Endothelial cell of umbilical vein (primary cell): ENCODE measurements around the gene GRID2.

Experiments
- EZH2 ChIP-seq: IDR thresholded peaks from 2 replicates; pipeline ENCODE4 v1.6.1; 2012; ENCODE audit warnings: borderline replicate concordance, low read depth, mild to moderate bottlenecking, moderate library complexity, low read length, inconsistent platforms; ENCODE audit not compliant: severe bottlenecking
- JUN ChIP-seq: IDR thresholded peaks from 2 replicates; pipeline ENCODE4 v1.6.1; 2011; ENCODE audit warnings: borderline replicate concordance, low read depth; ENCODE audit not compliant: insufficient read length, insufficient read depth
- MYC ChIP-seq: IDR thresholded peaks from one replicate; pipeline ENCODE4 v1.6.1; 2011; ENCODE audit warnings: mild to moderate bottlenecking, low read depth, low read length
- POLR2A ChIP-seq: IDR thresholded peaks from 2 replicates; pipeline ENCODE4 v1.6.1; 2012; ENCODE audit warnings: low read depth, mild to moderate bottlenecking, control low read depth, low read length
- POLR2AphosphoS5 ChIP-seq: IDR thresholded peaks from 2 replicates; pipeline ENCODE4 v1.6.1; 2012; ENCODE audit warnings: low read depth, mild to moderate bottlenecking, control low read depth, low read length, moderate library complexity; ENCODE audit not compliant: insufficient read depth
- TF ChIP-seq, protein P1 (sequence below), 2 donors: IDR thresholded peaks; 1 replicate in 1 of 2; 2 replicates in 1 of 2; pipeline ENCODE4 v1.5.1; 2011; ENCODE audit warnings: low read length in 2 of 2, mild to moderate bottlenecking in 2 of 2, moderate library complexity in 2 of 2, control low read depth in 1 of 2, inconsistent platforms in 1 of 2, low read depth in 1 of 2; ENCODE audit not compliant: insufficient read depth in 1 of 2; ENCODE audit errors: extremely low read depth in 1 of 2
- TF ChIP-seq, protein P2 (sequence below): IDR thresholded peaks from 2 replicates; pipeline ENCODE4 v1.6.1; 2011; ENCODE audit not compliant: insufficient read depth, insufficient read length

DNA sequence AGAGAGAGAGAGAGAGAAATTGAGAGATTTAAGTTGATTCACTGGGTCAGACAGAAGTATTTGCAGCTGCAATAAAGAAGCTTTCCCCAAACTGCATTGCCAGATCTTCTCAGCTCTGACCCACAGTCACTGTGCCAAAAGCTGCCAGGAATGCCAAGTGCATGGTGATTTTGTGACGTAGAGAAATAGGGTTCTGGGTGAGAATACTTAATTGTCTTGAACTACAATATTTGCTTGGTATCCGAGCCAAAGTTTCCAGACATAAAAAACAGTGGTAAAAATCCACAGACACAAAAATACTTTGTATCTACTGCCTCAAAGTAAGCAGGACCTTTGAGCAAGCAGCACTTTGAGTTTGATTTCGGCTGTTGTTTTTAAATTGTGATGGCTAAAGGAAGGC is 331.1 kb downstream of the GRID2 start:
- TF ChIP-seq, protein P1, sequence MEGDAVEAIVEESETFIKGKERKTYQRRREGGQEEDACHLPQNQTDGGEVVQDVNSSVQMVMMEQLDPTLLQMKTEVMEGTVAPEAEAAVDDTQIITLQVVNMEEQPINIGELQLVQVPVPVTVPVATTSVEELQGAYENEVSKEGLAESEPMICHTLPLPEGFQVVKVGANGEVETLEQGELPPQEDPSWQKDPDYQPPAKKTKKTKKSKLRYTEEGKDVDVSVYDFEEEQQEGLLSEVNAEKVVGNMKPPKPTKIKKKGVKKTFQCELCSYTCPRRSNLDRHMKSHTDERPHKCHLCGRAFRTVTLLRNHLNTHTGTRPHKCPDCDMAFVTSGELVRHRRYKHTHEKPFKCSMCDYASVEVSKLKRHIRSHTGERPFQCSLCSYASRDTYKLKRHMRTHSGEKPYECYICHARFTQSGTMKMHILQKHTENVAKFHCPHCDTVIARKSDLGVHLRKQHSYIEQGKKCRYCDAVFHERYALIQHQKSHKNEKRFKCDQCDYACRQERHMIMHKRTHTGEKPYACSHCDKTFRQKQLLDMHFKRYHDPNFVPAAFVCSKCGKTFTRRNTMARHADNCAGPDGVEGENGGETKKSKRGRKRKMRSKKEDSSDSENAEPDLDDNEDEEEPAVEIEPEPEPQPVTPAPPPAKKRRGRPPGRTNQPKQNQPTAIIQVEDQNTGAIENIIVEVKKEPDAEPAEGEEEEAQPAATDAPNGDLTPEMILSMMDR (IDR thresholded peaks at IDR 0.05; ENCODE audit: extremely low read depth in 1 of 2, insufficient read depth in 1 of 2, low read depth in 1 of 2, low read length in 2 of 2) = no peak
- TF ChIP-seq POLR2A (no peak), MYC (no peak), POLR2AphosphoS5 (no peak), EZH2 (no peak), JUN (no peak)
- TF ChIP-seq, protein P2, sequence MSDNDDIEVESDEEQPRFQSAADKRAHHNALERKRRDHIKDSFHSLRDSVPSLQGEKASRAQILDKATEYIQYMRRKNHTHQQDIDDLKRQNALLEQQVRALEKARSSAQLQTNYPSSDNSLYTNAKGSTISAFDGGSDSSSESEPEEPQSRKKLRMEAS = no peak
